Skeletal muscle cell (primary cell): ENCODE results near the gene HSFX2.
"Not testable (repeated sequence)": the region's sequence is repeated elsewhere in the genome, so short reads cannot be mapped to it uniquely, and the experiment has no call there.

ENCODE experiments used
- DNase-seq: peaks from one replicate; pipeline ENCODE4 v3.0.0-alpha.2; 2010; ENCODE audit warnings: low read depth
- H3K4me3 ChIP-seq: 2 replicates; pipeline ENCODE4 v1.5.1; 2011; ENCODE audit warnings: low read depth, mild to moderate bottlenecking, control low read depth, low read length, moderate library complexity

The HSFX2 gene

GRCh38 chrX:149598603-149599002, 3.5 kb upstream of the HSFX2 start:
- DNase-seq, H3K4me3 ChIP-seq: not testable (repeated sequence)

- not testable (repeated sequence) for H3K4me3 ChIP-seq, DNase-seq
Observed at GRCh38 chrX:149595943-149596342, 829 bp upstream of the HSFX2 start.

- DNase-seq, H3K4me3 ChIP-seq: not testable (repeated sequence)
Observed at GRCh38 chrX:149590993-149591392, 4.1 kb downstream of the HSFX2 start.

- not testable (repeated sequence) for DNase-seq
Observed at GRCh38 chrX:149587359-149587758, 7.8 kb downstream of the HSFX2 start, which contains the start of gene MAGEA9B. Gene MAGEA9B (minus strand): TSS chrX:149587459. CDS start chrX:149583179, 4,280 bp downstream.

GRCh38 chrX:149585631-149586030, 9.5 kb downstream of the HSFX2 start:
- DNase-seq, H3K4me3 ChIP-seq: not testable (repeated sequence)

More at GRCh38 chrX:149587359-149587758, 7.8 kb downstream of the HSFX2 start, which contains the start of gene MAGEA9B:
- not testable (repeated sequence) for H3K4me3 ChIP-seq

GRCh38 chrX:149573456-149573855, 21.7 kb downstream of the HSFX2 start:
- DNase-seq = not testable (repeated sequence)

GRCh38 chrX:149572743-149573142, 22.4 kb downstream of the HSFX2 start:
- H3K4me3 ChIP-seq = no peak overlapping the region
- no peak for DNase-seq

More at GRCh38 chrX:149573456-149573855, 21.7 kb downstream of the HSFX2 start:
- H3K4me3 ChIP-seq = not testable (repeated sequence)

GRCh38 chrX:149571770-149572169, 23.3 kb downstream of the HSFX2 start:
- H3K4me3 ChIP-seq = no peak overlapping the region
- DNase-seq = no peak

GRCh38 chrX:149570668-149571067, 24.4 kb downstream of the HSFX2 start:
- peak; percentile 52 for DNase-seq
- H3K4me3 ChIP-seq = no peak overlapping the region

- H3K4me3 ChIP-seq = no peak overlapping the region
- DNase-seq = no peak
Observed at GRCh38 chrX:149569770-149570169, 25.3 kb downstream of the HSFX2 start.

GRCh38 chrX:149568701-149569296, 26.3 kb downstream of the HSFX2 start:
- H3K4me3 ChIP-seq = no peak overlapping the region
- no peak for DNase-seq

GRCh38 chrX:149567621-149568417, 27.3 kb downstream of the HSFX2 start:
- no peak overlapping the region for H3K4me3 ChIP-seq
- DNase-seq = no peak

GRCh38 chrX:149563359-149563758, 31.8 kb downstream of the HSFX2 start:
- H3K4me3 ChIP-seq = no peak overlapping the region
- DNase-seq = no peak

GRCh38 chrX:149555251-149555650, 39.9 kb downstream of the HSFX2 start:
- not testable (repeated sequence) for H3K4me3 ChIP-seq, DNase-seq

GRCh38 chrX:149551939-149552248, 43.2 kb downstream of the HSFX2 start:
- DNase-seq, H3K4me3 ChIP-seq: not testable (repeated sequence)

- not testable (repeated sequence) for DNase-seq, H3K4me3 ChIP-seq
Observed at GRCh38 chrX:149551245-149551938, 43.7 kb downstream of the HSFX2 start.

- not testable (repeated sequence) for H3K4me3 ChIP-seq, DNase-seq
Observed at GRCh38 chrX:149550454-149550853, 44.7 kb downstream of the HSFX2 start.

GRCh38 chrX:149549701-149550100, 45.4 kb downstream of the HSFX2 start, which contains the start of gene HSFX3:
Gene HSFX3 (minus strand): TSS chrX:149549924. CDS start chrX:149549852, 72 bp downstream.
- DNase-seq, H3K4me3 ChIP-seq: not testable (repeated sequence)

- not testable (repeated sequence) for H3K4me3 ChIP-seq, DNase-seq
Observed at GRCh38 chrX:149547782-149548181, 47.3 kb downstream of the HSFX2 start.

GRCh38 chrX:149546962-149547361, 48.2 kb downstream of the HSFX2 start:
- DNase-seq, H3K4me3 ChIP-seq: not testable (repeated sequence)
